ENCODE data around the gene ANKRD6. TPM values are rescaled to one million over a fixed set of nuclear protein-coding genes. Genes with fewer than 3 reads are reported as not detected.

ANKRD6 gene
- total RNA-seq, 1 donor from 2014 or later, result 70.9 TPM

GRCh38 chr6:89501222-89501621, 68.3 kb downstream of the ANKRD6 start:
- TF ChIP-seq CTCF (IDR thresholded peaks at IDR 0.05; ENCODE audit: unreplicated experiment), result no peak
- H3K4me1 Mint-ChIP-seq (ENCODE audit: unreplicated experiment), result peaks cover 29% of the 10 kb centered on the region
- H3K4me3 Mint-ChIP-seq (ENCODE audit: unreplicated experiment), result no peak overlapping the region
- DNase-seq (ENCODE audit: low spot score), result no peak
- H3K9me3 Mint-ChIP-seq (ENCODE audit: unreplicated experiment), result no peaks in the 10 kb centered on the region
- no peaks in the 10 kb centered on the region for H3K36me3 Mint-ChIP-seq (ENCODE audit: low read depth, unreplicated experiment)
- H3K27ac Mint-ChIP-seq (ENCODE audit: unreplicated experiment), result no peak overlapping the region
- no peaks in the 10 kb centered on the region for H3K27me3 Mint-ChIP-seq (ENCODE audit: unreplicated experiment)

GRCh38 chr6:89501753-89502152, 68.8 kb downstream of the ANKRD6 start:
- Mint-ChIP-seq H3K36me3 (ENCODE audit: low read depth, unreplicated experiment) (no peaks in the 10 kb centered on the region), H3K27me3 (ENCODE audit: unreplicated experiment) (no peaks in the 10 kb centered on the region), H3K4me1 (ENCODE audit: unreplicated experiment) (peaks cover 26% of the 10 kb centered on the region), H3K9me3 (ENCODE audit: unreplicated experiment) (no peaks in the 10 kb centered on the region), H3K27ac (ENCODE audit: unreplicated experiment) (no peak overlapping the region), H3K4me3 (ENCODE audit: unreplicated experiment) (no peak overlapping the region)
- no peak for DNase-seq (ENCODE audit: low spot score)
- no peak for TF ChIP-seq CTCF (IDR thresholded peaks at IDR 0.05; ENCODE audit: unreplicated experiment)

DNA sequence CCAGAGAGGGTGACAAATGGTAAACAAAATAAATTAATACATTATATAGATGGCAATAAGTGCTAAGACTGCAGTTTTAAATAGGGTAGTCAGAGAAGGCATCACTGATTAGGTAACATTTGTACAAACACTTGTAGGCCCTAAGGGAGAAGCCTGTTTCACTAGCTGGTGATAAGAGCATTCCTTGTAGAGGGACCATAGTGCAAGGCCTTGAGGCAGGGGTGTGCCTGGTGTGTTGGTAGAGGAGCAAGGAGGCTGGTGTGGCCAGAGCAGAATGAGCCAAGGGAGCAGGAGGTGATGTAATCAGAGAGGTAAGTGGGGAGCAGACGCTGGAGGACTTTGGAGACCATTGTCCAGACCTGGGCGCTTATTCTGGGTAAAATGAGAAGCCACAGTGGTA, 70.7 kb downstream of the ANKRD6 start:
- no peak overlapping the region for H3K27ac Mint-ChIP-seq (ENCODE audit: unreplicated experiment)
- peaks cover 23% of the 10 kb centered on the region for H3K4me1 Mint-ChIP-seq (ENCODE audit: unreplicated experiment)
- DNase-seq (ENCODE audit: low spot score), result no peak
- H3K4me3 Mint-ChIP-seq (ENCODE audit: unreplicated experiment), result no peak overlapping the region
- no peaks in the 10 kb centered on the region for H3K9me3 Mint-ChIP-seq (ENCODE audit: unreplicated experiment)
- H3K36me3 Mint-ChIP-seq (ENCODE audit: low read depth, unreplicated experiment), result peaks cover 4% of the 10 kb centered on the region
- TF ChIP-seq CTCF (IDR thresholded peaks at IDR 0.05; ENCODE audit: unreplicated experiment), result no peak
- no peaks in the 10 kb centered on the region for H3K27me3 Mint-ChIP-seq (ENCODE audit: unreplicated experiment)

DNA sequence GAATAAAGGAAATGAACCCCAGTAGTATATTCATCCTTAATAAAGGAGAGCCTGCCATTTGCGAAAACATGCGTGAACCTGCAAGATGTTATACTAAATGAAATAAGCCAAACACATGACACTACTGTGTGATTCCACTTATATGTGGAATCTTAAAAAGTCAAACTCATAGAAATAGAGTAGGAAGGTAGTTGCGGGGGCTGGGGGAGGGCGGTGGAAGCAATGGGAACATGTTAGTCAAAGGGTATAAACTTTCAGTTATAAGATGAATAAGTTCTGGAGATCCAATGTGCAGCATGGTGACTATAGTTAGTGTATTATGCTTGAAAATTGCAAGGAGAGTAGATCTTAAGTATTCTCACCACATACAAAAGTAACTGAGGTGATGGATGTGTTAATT, 72.9 kb downstream of the ANKRD6 start:
- H3K9me3 Mint-ChIP-seq (ENCODE audit: unreplicated experiment), result no peaks in the 10 kb centered on the region
- H3K4me3 Mint-ChIP-seq (ENCODE audit: unreplicated experiment), result no peak overlapping the region
- DNase-seq (ENCODE audit: low spot score), result no peak
- no peaks in the 10 kb centered on the region for H3K27me3 Mint-ChIP-seq (ENCODE audit: unreplicated experiment)
- H3K4me1 Mint-ChIP-seq (ENCODE audit: unreplicated experiment), result peaks cover 12% of the 10 kb centered on the region
- peaks cover 4% of the 10 kb centered on the region for H3K36me3 Mint-ChIP-seq (ENCODE audit: low read depth, unreplicated experiment)
- no peak overlapping the region for H3K27ac Mint-ChIP-seq (ENCODE audit: unreplicated experiment)
- no peak for TF ChIP-seq CTCF (IDR thresholded peaks at IDR 0.05; ENCODE audit: unreplicated experiment)

DNA sequence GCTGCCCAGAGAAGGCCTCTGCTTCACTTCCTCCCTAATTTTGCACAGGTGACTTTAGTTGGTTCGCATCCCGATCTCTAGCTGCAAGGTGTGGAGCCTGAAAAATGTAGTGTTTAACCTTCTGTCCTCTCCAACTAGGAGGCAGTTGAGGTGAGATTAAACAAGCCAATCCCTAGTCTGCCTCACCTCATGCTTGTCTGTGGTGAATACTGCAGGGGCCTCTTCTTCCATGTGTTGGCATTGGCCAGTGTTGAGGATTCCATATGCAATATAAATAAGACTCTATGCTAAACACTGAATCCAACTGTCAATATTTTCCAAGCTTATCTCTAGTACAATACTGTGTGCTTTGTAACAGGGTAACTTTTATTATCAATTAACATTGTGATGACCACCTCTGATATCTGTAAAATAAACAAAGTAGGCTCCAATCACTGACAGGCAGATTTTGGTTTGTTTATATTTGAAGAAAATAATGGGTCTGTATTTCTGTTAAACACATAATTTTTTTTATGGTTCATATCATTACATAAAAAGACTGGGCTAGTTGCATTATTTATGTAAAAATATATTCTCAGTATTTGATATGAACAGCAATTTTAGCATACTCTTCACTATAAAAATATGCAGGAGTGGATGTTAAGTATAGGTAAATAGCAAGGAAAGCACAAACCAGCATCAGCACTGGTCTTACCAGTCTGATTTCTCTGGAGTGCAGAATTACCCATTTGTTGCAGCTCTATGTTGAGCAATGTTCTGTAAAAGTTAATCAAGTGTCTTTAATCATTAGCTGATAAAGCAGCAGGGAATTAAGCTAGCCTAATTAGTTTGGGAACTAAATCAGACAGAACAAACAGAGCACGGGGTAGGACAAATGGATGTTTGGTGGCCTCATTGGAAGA, 74.0 kb downstream of the ANKRD6 start:
- TF ChIP-seq CTCF (IDR thresholded peaks at IDR 0.05; ENCODE audit: unreplicated experiment), result no peak
- Mint-ChIP-seq H3K27me3 (ENCODE audit: unreplicated experiment) (no peaks in the 10 kb centered on the region), H3K4me1 (ENCODE audit: unreplicated experiment) (peaks cover 6% of the 10 kb centered on the region), H3K4me3 (ENCODE audit: unreplicated experiment) (no peak overlapping the region), H3K9me3 (ENCODE audit: unreplicated experiment) (no peaks in the 10 kb centered on the region), H3K36me3 (ENCODE audit: low read depth, unreplicated experiment) (peaks cover 4% of the 10 kb centered on the region), H3K27ac (ENCODE audit: unreplicated experiment) (no peak overlapping the region)
- DNase-seq (ENCODE audit: low spot score), result no peak
